HepG2 (cell line): ENCODE measurements around the gene CXCR5.

ENCODE experiments used
- ELF1 ChIP-seq: sonication (generic); formaldehyde crosslinking; IDR thresholded peaks from 2 replicates; pipeline ENCODE4 v1.4.0; 2020; ENCODE audit warnings: missing genetic modification reagents
- FOXJ3 ChIP-seq: sonication (generic); formaldehyde crosslinking; IDR thresholded peaks from 2 replicates; pipeline ENCODE4 v1.4.0; 2020; ENCODE audit warnings: missing genetic modification reagents, mild to moderate bottlenecking, borderline replicate concordance
- GMEB2 ChIP-seq: IDR thresholded peaks from 2 replicates; pipeline ENCODE4 v1.6.1; 2016; ENCODE audit warnings: missing biosample characterization, missing genetic modification reagents, low read depth
- IRF1 ChIP-seq: sonication (generic); formaldehyde crosslinking; IDR thresholded peaks from 2 replicates; pipeline ENCODE4 v1.4.0; 2020; ENCODE audit warnings: low read depth, mild to moderate bottlenecking, missing genetic modification reagents
- KDM5B ChIP-seq: sonication (generic); formaldehyde crosslinking; IDR thresholded peaks from 2 replicates; pipeline ENCODE4 v1.4.0; 2020; ENCODE audit warnings: missing genetic modification reagents, mild to moderate bottlenecking, borderline replicate concordance
- MAZ ChIP-seq, 2 experiments: sonication (generic) in 1 of 2; formaldehyde crosslinking in 1 of 2; IDR thresholded peaks; 2 replicates each; pipeline versions ENCODE4 v1.5.0 to v1.6.1; 2012 to 2020; ENCODE audit warnings: low read depth in 2 of 2, mild to moderate bottlenecking in 2 of 2, borderline replicate concordance in 1 of 2, improper control_type of control experiment in 1 of 2, low read length in 1 of 2, missing genetic modification reagents in 1 of 2, moderate library complexity in 1 of 2
- ZBTB21 ChIP-seq: sonication (generic); formaldehyde crosslinking; IDR thresholded peaks from 2 replicates; pipeline ENCODE4 v1.4.0; 2020; ENCODE audit warnings: missing genetic modification reagents
- ZNF781 ChIP-seq: sonication (generic); formaldehyde crosslinking; IDR thresholded peaks from 2 replicates; pipeline ENCODE4 v1.5.1; 2020; ENCODE audit warnings: borderline replicate concordance, mild to moderate bottlenecking, missing genetic modification reagents; ENCODE audit errors: not compliant biosample characterization
- ZNF891 ChIP-seq: sonication (generic); formaldehyde crosslinking; IDR thresholded peaks from 2 replicates; pipeline ENCODE4 v1.5.0; 2020; ENCODE audit warnings: mild to moderate bottlenecking, missing genetic modification reagents
- TF ChIP-seq, protein P1 (sequence below): sonication (generic); formaldehyde crosslinking; IDR thresholded peaks from 2 replicates; pipeline ENCODE4 v1.5.0; 2020; ENCODE audit warnings: mild to moderate bottlenecking, missing genetic modification reagents, moderate library complexity

DNA sequence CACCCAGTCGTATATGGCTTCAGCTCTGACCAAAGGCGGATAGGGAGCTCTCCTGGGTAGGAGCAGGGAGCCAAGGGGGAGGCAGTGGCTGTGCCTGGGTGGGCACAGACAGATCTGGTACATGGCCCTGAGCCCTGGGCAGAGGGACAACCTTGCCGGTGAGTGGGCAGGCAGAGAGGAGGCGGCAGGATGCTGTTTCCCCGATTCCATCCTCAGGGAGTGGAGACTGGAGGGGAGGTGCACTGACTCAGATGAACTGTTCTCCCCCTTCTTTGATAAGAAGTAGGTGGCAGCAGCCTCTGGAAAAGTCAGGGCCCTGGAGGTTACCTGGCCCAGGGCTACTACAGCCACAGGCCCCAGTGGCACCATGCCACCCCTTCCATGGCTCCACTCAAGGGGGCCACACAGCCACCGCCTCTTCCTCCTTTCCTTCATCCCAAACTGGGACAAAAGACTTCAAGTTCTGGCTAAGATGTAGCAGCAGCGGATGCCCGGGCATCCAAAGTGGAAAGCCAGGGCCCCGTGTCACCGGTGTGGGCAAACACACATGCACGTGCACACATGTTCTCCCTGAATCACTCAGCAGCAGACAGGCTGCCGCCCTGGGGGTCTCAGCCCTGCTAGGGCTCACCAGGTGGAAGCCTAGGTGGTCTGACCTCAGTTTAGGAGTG, 13.4 kb downstream of the CXCR5 start:
- TF ChIP-seq, protein P1, sequence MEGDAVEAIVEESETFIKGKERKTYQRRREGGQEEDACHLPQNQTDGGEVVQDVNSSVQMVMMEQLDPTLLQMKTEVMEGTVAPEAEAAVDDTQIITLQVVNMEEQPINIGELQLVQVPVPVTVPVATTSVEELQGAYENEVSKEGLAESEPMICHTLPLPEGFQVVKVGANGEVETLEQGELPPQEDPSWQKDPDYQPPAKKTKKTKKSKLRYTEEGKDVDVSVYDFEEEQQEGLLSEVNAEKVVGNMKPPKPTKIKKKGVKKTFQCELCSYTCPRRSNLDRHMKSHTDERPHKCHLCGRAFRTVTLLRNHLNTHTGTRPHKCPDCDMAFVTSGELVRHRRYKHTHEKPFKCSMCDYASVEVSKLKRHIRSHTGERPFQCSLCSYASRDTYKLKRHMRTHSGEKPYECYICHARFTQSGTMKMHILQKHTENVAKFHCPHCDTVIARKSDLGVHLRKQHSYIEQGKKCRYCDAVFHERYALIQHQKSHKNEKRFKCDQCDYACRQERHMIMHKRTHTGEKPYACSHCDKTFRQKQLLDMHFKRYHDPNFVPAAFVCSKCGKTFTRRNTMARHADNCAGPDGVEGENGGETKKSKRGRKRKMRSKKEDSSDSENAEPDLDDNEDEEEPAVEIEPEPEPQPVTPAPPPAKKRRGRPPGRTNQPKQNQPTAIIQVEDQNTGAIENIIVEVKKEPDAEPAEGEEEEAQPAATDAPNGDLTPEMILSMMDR (CRISPR knock-in tag), result no peak
- TF ChIP-seq ZBTB21 (CRISPR knock-in tag), result no peak
- TF ChIP-seq GMEB2 (CRISPR knock-in tag), result no peak
- TF ChIP-seq KDM5B (CRISPR knock-in tag), result no peak
- no peak for TF ChIP-seq ZNF891
- TF ChIP-seq ELF1 (CRISPR knock-in tag), result no peak
- no peak for TF ChIP-seq IRF1 (CRISPR knock-in tag)
- no peak for TF ChIP-seq ZNF781
- TF ChIP-seq FOXJ3 (CRISPR knock-in tag), result no peak
- TF ChIP-seq MAZ (IDR thresholded peaks at IDR 0.05; ENCODE audit: borderline replicate concordance, low read depth, low read length), result no peak
- no peak for TF ChIP-seq MAZ (CRISPR knock-in tag; IDR thresholded peaks at IDR 0.05; ENCODE audit: low read depth)
